Vagina (tissue), 2 donors: ENCODE data around the gene ANKRD33.

ENCODE experiments used
- POLR2AphosphoS5 ChIP-seq, 2 donors: sonication (generic); formaldehyde crosslinking; IDR thresholded peaks; one replicate each; pipeline ENCODE4 v1.9.0; 2017; ENCODE audit warnings: antibody characterized with exemption in 2 of 2, mild to moderate bottlenecking in 2 of 2, low read depth in 1 of 2; ENCODE audit not compliant: insufficient read depth in 1 of 2
- TF ChIP-seq, protein P1 (sequence below), 3 experiments: fragments of 450-650 bp in 2 of 3; fragments of 200-600 bp in 1 of 3; sonication (generic) in 1 of 3; IDR thresholded peaks; one replicate each; pipeline ENCODE4 v1.5.1; 2017 to 2019; ENCODE audit warnings: antibody characterized with exemption in 3 of 3, mild to moderate bottlenecking in 2 of 3, moderate library complexity in 2 of 3

DNA sequence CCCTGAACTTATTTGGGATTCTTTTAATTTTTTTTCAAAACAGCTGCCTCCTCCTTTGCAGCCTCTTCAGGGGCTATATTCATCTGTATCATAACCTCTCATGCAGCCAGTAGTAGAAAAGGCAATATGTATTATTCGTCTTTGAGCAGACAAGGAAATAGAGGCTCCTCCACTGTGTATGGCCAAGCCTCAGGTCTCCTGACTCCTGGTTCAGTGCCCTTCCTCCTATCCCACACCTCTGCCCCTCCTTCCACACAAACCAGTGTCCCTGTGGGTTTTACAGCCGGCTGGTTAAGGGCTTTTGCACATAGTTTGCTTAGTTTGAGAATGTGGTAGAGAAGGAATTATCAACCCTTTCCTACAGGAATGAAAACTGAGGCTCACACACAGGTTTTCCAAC, 10.6 kb downstream of the ANKRD33 start:
- TF ChIP-seq, protein P1, sequence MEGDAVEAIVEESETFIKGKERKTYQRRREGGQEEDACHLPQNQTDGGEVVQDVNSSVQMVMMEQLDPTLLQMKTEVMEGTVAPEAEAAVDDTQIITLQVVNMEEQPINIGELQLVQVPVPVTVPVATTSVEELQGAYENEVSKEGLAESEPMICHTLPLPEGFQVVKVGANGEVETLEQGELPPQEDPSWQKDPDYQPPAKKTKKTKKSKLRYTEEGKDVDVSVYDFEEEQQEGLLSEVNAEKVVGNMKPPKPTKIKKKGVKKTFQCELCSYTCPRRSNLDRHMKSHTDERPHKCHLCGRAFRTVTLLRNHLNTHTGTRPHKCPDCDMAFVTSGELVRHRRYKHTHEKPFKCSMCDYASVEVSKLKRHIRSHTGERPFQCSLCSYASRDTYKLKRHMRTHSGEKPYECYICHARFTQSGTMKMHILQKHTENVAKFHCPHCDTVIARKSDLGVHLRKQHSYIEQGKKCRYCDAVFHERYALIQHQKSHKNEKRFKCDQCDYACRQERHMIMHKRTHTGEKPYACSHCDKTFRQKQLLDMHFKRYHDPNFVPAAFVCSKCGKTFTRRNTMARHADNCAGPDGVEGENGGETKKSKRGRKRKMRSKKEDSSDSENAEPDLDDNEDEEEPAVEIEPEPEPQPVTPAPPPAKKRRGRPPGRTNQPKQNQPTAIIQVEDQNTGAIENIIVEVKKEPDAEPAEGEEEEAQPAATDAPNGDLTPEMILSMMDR (IDR thresholded peaks at IDR 0.05): no peak
- no peak for TF ChIP-seq POLR2AphosphoS5 (IDR thresholded peaks at IDR 0.05; ENCODE audit: insufficient read depth in 1 of 2, low read depth in 1 of 2)
